Ascending aorta (tissue), 2 donors: ENCODE measurements around the gene ZNF689. TPM values are rescaled to one million over a fixed set of nuclear protein-coding genes. Genes with fewer than 3 reads are reported as not detected.

Experiments
- DNase-seq, 2 donors: peaks; one replicate each; pipeline ENCODE4 v3.0.0-alpha.2; 2019; ENCODE audit warnings: low spot score in 2 of 2
- H3K27ac ChIP-seq, 2 donors: fragments of 200-600 bp; sonication (generic); one replicate each; pipeline ENCODE4 v1.5.1; 2016 to 2017; ENCODE audit warnings: mild to moderate bottlenecking in 1 of 2
- H3K27me3 ChIP-seq: fragments of 200-600 bp; sonication (generic); one replicate; pipeline ENCODE4 v1.5.1; 2017
- H3K36me3 ChIP-seq, 2 donors: fragments of 200-600 bp; sonication (generic); one replicate each; pipeline ENCODE4 v1.5.1; 2016
- H3K4me1 ChIP-seq, 2 donors: fragments of 200-600 bp; sonication (generic); one replicate each; pipeline ENCODE4 v1.5.1; 2016 to 2017; ENCODE audit warnings: mild to moderate bottlenecking in 1 of 2
- H3K4me3 ChIP-seq, 2 donors: fragments of 200-600 bp; sonication (generic); one replicate each; pipeline ENCODE4 v1.5.1; 2016 to 2017; ENCODE audit warnings: mild to moderate bottlenecking in 1 of 2
- H3K9me3 ChIP-seq, 2 donors: fragments of 200-600 bp; sonication (generic); one replicate each; pipeline ENCODE4 v1.5.1; 2016
- intact Hi-C: fragments of 100-400 bp; cut with DNase I; formaldehyde crosslinking; loops from one replicate; pipeline ENCODE4 v1.15.1; 2023
- total RNA-seq: library from RNA; depleted of rRNA; stranded (reverse); fragments of >200 nt; gene quantifications from one replicate; pipeline ENCODE4 v1.1.0, GENCODE V29; 2016
- TF ChIP-seq, protein P1 (sequence below), 3 experiments: fragments of 200-600 bp in 2 of 3; fragments of 450-650 bp in 1 of 3; sonication (generic) in 2 of 3; IDR thresholded peaks; one replicate each; pipeline ENCODE4 v1.5.1; 2016 to 2019; ENCODE audit warnings: antibody characterized with exemption in 3 of 3, mild to moderate bottlenecking in 1 of 3, moderate library complexity in 1 of 3

Gene ZNF689
- total RNA-seq = 7.0 TPM

DNA sequence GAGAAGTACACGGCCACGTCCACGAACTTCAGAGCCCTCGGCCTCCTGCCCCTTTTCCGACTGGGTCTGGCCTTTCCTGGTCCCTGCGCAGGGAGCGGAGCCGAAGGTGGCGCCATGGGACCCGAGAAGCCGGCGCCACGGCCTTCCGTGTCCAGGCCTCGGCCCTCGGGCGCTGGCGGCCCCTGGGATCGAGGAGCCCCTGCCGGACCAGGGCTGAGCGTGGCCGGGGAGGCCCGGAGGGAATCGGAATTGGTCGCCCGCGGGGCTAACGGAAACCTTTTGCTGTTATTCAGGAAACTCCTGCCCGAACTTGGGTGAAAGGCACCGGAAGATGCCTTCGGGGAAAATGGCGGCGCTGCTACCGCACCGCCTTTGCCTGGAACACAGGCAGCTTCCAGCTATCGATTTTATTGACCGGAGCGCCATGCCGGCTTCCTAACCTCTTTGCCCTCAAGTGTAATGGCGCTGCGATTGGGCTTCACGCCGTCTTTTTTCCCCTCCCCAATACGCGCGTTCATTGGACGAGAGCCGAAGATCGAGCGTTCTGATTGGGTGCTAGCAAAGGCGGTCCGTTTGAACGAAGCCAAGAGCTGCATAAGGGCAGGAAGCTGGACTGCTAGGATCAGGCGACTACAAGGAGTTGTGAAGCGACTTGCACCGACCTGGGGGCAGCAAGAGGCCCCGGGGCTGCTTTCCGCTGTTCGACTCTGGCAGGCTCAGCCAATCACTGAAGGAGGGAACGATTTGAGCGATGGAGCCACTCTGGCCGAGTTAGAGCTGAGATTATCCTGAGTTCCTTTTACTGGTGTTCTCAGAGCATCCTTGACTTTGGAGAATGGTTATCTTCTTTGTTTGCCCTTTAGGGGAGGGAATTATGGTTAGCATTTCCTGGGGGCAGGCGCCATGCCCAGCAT lies at the start of gene ZNF689:
Gene ZNF689, minus strand, starts transcription at position 464 of the 914 bp plus-strand sequence. Its CDS starts 348 bp downstream, at position 116.
- intact Hi-C loops = loop anchor here (1.0 to 2.0 kb wide), 7 partner anchors 18 to 88 kb away; partner anchors contain the start of genes FBRS, PRR14, ZNF768 and ZNF785
- TF ChIP-seq, protein P1, sequence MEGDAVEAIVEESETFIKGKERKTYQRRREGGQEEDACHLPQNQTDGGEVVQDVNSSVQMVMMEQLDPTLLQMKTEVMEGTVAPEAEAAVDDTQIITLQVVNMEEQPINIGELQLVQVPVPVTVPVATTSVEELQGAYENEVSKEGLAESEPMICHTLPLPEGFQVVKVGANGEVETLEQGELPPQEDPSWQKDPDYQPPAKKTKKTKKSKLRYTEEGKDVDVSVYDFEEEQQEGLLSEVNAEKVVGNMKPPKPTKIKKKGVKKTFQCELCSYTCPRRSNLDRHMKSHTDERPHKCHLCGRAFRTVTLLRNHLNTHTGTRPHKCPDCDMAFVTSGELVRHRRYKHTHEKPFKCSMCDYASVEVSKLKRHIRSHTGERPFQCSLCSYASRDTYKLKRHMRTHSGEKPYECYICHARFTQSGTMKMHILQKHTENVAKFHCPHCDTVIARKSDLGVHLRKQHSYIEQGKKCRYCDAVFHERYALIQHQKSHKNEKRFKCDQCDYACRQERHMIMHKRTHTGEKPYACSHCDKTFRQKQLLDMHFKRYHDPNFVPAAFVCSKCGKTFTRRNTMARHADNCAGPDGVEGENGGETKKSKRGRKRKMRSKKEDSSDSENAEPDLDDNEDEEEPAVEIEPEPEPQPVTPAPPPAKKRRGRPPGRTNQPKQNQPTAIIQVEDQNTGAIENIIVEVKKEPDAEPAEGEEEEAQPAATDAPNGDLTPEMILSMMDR (IDR thresholded peaks at IDR 0.05) = peak in 1 of 3 experiments; percentile 5
- H3K27ac ChIP-seq = peak within 1 kb of the TSS; percentile 88 to 96
- peak; percentile 73 to 97 for DNase-seq
- no peaks in the 10 kb centered on the region for H3K9me3 ChIP-seq
- no peaks in the 10 kb centered on the region for H3K27me3 ChIP-seq
- peaks cover 0 to 10% of the 10 kb centered on the region in 2 donors for H3K4me1 ChIP-seq
- H3K36me3 ChIP-seq = peaks cover 10 to 25% of the 10 kb centered on the region in 2 donors
- H3K4me3 ChIP-seq = peak within 1 kb of the TSS; percentile 81 to 88

DNA sequence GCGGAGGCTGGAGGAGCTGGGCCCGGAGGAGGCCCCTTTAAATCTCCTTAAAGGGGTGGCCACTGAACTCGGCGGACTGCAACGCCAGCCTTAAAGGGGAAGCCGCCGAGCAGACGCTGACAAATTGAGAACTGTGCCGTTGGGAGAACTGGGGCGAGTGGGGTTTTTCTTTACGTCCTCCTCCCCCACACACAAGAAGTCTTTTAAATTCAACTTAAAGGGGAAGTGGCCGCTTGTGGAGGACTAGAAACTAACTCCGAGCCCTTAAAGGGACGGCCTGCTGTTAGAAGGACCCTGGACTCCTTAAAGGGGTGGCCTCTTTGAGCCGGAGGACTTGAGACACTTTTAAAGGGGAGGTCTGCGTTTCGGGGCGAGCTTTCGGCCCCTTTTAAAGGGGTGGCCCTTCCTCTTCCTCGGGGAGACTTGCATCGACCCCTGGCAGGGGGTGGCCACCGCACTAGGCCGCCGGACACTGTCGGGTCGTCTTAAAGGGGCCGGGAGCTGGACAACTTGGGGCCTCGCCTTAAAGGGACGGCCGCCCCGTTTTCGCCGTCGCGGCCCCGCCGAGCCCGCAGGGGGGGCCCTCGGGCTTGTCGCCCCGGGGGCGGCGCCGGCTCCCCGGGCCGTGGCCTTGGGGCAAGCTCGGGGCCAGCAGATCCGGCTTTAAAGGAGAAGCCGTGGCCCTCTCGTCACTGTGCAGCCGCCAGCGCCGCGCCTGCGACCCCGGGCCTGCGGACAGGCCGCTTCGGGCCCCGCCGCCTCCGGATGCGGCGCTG lies 48.7 kb upstream of the ZNF689 start:
- DNase-seq = peak; percentile 68 to 94
- no peaks in the 10 kb centered on the region for H3K9me3 ChIP-seq
- peaks cover 26 to 32% of the 10 kb centered on the region in 2 donors for H3K4me1 ChIP-seq
- TF ChIP-seq, protein P1 (IDR thresholded peaks at IDR 0.05) = peak in 1 of 3 experiments; percentile 11
- peaks cover 56 to 61% of the 10 kb centered on the region in 2 donors for H3K36me3 ChIP-seq
- peak overlapping the region; percentile 89 to 96 for H3K4me3 ChIP-seq
- intact Hi-C loops = loop anchor here (1.0 to 10.0 kb wide), 16 partner anchors 9 to 798 kb away; partner anchors contain the start of genes ALDOA, ARMC5, PHKG2 and PRR14
- peak overlapping the region; percentile 98 to 99 for H3K27ac ChIP-seq
- H3K27me3 ChIP-seq = no peaks in the 10 kb centered on the region

DNA sequence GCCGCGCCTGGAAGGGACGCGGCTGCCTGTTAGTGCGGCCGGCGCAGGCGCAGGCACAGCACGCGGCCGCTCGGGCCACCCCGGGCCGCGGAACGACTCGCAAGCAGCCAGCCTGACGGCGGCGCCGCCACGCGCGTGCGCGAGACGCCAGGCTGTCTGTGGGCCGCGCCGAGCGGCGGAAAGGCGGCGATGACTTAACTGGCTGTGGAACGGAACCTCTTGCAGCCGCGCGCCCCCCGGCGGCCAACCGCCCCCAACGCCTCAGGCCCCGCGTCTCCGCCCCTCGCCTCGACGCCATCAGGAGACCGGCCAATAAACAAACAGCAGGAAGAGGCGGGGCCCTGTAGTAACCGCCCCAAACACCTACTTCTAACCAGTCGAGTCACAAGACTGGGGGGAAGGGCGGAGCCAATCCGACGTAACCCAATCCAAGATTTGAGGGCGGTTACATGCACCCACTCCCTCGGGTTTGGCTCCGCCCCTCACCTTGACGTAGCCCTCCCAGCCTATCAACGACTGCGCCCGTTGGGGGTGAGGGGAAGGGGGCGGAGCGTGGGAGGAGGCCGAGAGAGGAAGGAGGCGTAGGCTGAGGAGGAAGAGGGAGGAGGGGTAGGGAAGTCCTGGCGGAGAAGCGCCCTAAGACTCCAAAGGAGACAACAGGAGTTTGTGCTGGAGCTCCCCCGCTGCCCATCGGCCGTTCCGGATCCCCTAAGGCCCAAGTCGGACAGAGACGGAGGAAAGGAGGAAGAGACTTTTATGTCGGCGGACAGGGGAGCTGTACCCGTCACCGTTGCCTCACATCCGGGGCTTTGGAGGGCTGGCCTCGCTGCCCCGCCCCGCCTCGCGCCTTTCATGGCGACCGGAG lies 47.9 kb upstream of the ZNF689 start, which contains the start of gene FBRS:
Gene FBRS, plus strand, starts transcription at position 566 of the 865 bp plus-strand sequence. CDS start 1,088 bp downstream, outside the sequence.
- intact Hi-C loops = loop anchor here (1.0 to 10.0 kb wide), 15 partner anchors 8 to 799 kb away; partner anchors contain the start of genes ALDOA, ARMC5, PHKG2 and PRR14
- peaks cover 26 to 34% of the 10 kb centered on the region in 2 donors for H3K4me1 ChIP-seq
- H3K4me3 ChIP-seq = peak within 1 kb of the TSS; percentile 89 to 96
- H3K9me3 ChIP-seq = no peaks in the 10 kb centered on the region
- no peaks in the 10 kb centered on the region for H3K27me3 ChIP-seq
- H3K36me3 ChIP-seq = peaks cover 56 to 61% of the 10 kb centered on the region in 2 donors
- peak; percentile 100 for DNase-seq
- TF ChIP-seq, protein P1 (IDR thresholded peaks at IDR 0.05) = peak; percentile 74 to 80 (median 80)
- H3K27ac ChIP-seq = peak within 1 kb of the TSS; percentile 98 to 99

DNA sequence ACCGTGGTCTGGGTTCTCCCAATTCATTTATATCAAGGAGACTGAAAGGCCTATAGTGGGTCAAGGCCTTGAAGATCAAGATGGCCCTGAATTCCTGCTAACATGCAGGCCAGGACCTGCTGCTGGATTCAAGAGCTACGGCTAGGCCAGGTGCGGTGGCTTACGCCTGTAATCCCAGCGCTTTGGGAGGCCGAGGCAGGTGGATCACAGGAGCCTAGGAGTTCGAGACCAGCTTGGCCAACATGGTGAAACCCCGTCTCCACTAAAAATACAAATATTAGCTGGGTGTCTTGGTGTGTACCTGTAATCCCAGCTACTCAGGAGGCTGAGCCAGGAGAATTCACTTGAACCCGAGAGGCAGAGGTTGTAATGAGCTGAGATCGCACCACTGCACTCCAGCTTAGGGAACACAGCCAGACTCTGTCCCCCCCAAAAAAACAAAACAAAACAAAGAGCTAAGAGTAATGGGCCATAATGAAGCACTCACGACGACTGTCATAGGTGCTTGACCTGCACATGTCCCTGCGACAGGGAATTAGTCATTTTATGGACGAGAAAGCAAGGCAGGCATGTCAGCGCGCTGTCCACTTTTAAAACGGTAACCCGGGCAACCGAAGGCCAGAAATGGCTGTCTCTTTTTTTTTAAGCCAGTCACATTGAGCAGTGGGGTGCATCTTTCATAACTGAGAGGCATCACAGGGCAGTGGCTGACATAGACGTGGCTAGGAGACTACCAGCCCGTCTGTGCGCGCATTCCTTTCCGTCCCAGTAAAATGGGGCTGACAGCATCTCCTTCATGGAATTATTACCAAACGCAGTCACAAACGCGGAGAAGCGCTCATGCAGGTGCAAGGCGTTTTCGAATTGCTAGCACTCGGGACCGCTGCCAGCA lies 47.0 kb upstream of the ZNF689 start:
- Histone ChIP-seq H3K4me3 (peak overlapping the region; percentile 56 to 65), H3K4me1 (peaks cover 28 to 38% of the 10 kb centered on the region in 2 donors), H3K27ac (peak overlapping the region; percentile 86 to 87), H3K27me3 (no peaks in the 10 kb centered on the region), H3K36me3 (peaks cover 53 to 61% of the 10 kb centered on the region in 2 donors), H3K9me3 (no peaks in the 10 kb centered on the region)
- intact Hi-C loops = loop anchor here (5.0 to 10.0 kb wide), 5 partner anchors 90 to 800 kb away; partner anchors contain the start of genes ALDOA, ARMC5, PHKG2 and ZNF646
- DNase-seq = peak in 1 of 2 donors; percentile 71
- TF ChIP-seq, protein P1 (IDR thresholded peaks at IDR 0.05) = no peak
